Measurements from ENCODE around the gene LRRK2. TPM values are rescaled to one million over a fixed set of nuclear protein-coding genes. Genes with fewer than 3 reads are reported as not detected.
"Not testable (repeated sequence)": the region's sequence is repeated elsewhere in the genome, so short reads cannot be mapped to it uniquely, and the experiment has no call there.

The LRRK2 gene
- polyA plus RNA-seq, 1 donor = 26.7 TPM

GRCh38 chr12:40212566-40212965 is 12.2 kb upstream of the LRRK2 start:
- DNase-seq = no peak

- no peak for DNase-seq
These were observed 8.8 kb upstream of the LRRK2 start for GRCh38 chr12:40215982-40216381.

- no peak for DNase-seq
These were observed 8.1 kb upstream of the LRRK2 start for GRCh38 chr12:40216516-40217288.

- DNase-seq = no peak
These were observed 5.0 kb upstream of the LRRK2 start for GRCh38 chr12:40219760-40220159.

- DNase-seq = no peak
These were observed 2.5 kb upstream of the LRRK2 start for GRCh38 chr12:40222247-40222646.

GRCh38 chr12:40223646-40224045 is 1.2 kb upstream of the LRRK2 start:
- no peak for DNase-seq

- DNase-seq = no peak
These were observed 663 bp downstream of the LRRK2 start for GRCh38 chr12:40225337-40225983.

- DNase-seq = no peak
These were observed 1.3 kb downstream of the LRRK2 start for GRCh38 chr12:40225984-40226602.

GRCh38 chr12:40226705-40227104 is 1.9 kb downstream of the LRRK2 start:
- no peak for DNase-seq

GRCh38 chr12:40227447-40227846 is 2.6 kb downstream of the LRRK2 start:
- DNase-seq = no peak

- DNase-seq = no peak
These were observed 3.9 kb downstream of the LRRK2 start for GRCh38 chr12:40228727-40229126.

GRCh38 chr12:40229690-40230651 is 5.2 kb downstream of the LRRK2 start:
- DNase-seq = no peak

GRCh38 chr12:40232602-40233001 is 7.8 kb downstream of the LRRK2 start:
- no peak for DNase-seq

GRCh38 chr12:40233741-40234367 is 9.1 kb downstream of the LRRK2 start:
- DNase-seq = no peak

- DNase-seq = no peak
These were observed 11.6 kb downstream of the LRRK2 start for GRCh38 chr12:40236357-40236850.

GRCh38 chr12:40238266-40238902 is 13.6 kb downstream of the LRRK2 start:
- no peak for DNase-seq

GRCh38 chr12:40238979-40239378 is 14.2 kb downstream of the LRRK2 start:
- DNase-seq = no peak

GRCh38 chr12:40240779-40241178 is 16.0 kb downstream of the LRRK2 start:
- DNase-seq = no peak

GRCh38 chr12:40241741-40242140 is 16.9 kb downstream of the LRRK2 start:
- DNase-seq = no peak

- not testable (repeated sequence) for DNase-seq
These were observed 19.8 kb downstream of the LRRK2 start for GRCh38 chr12:40244526-40245156.
